ENCODE measurements around the gene RANBP10.

DNA sequence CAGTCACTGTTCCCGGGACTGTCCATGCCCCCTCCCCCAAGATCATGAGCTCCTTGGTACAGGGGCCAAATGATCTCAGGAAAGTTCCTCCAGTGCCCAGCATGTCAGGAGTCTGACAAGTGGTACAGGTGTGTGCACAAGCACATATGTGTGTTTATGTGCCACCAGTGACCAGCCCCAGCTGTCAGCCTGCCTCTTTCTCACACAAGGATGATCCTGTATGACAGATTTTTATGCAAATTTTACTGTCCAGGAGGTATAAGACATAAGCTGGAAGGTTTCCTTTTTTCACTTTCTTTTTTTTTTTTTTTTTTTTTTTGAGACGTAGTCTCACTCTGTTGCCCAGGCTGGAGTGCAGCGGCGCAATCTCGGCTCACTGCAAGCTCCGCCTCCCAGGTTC, 55.9 kb downstream of the RANBP10 start:
- TF ChIP-seq, protein P1, sequence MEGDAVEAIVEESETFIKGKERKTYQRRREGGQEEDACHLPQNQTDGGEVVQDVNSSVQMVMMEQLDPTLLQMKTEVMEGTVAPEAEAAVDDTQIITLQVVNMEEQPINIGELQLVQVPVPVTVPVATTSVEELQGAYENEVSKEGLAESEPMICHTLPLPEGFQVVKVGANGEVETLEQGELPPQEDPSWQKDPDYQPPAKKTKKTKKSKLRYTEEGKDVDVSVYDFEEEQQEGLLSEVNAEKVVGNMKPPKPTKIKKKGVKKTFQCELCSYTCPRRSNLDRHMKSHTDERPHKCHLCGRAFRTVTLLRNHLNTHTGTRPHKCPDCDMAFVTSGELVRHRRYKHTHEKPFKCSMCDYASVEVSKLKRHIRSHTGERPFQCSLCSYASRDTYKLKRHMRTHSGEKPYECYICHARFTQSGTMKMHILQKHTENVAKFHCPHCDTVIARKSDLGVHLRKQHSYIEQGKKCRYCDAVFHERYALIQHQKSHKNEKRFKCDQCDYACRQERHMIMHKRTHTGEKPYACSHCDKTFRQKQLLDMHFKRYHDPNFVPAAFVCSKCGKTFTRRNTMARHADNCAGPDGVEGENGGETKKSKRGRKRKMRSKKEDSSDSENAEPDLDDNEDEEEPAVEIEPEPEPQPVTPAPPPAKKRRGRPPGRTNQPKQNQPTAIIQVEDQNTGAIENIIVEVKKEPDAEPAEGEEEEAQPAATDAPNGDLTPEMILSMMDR (conservative IDR thresholded peaks at IDR 0.05) = no peak
- no peak for TF ChIP-seq ZFX (IDR thresholded peaks at IDR 0.05)
